Small intestine (tissue), 7 donors: ENCODE measurements around the gene NAV2. TPM values are rescaled to one million over a fixed set of nuclear protein-coding genes. Genes with fewer than 3 reads are reported as not detected.

Experiments used
- DNase-seq, 2 donors: peaks; one replicate each; pipeline versions ENCODE4 v3.0.0 to v3.0.0-alpha.2; 2013
- FAIRE-seq: peaks from 2 replicates; lab custom pipeline; 2012; peaks lifted over from hg19 to GRCh38; lab: Jason Lieb, UNC
- H3K27ac ChIP-seq, 3 donors: one replicate each; pipeline ENCODE4 v1.5.1; 2013; ENCODE audit warnings: low read length in 2 of 3, mild to moderate bottlenecking in 2 of 3, control low read depth in 1 of 3, inconsistent platforms in 1 of 3, low read depth in 1 of 3, moderate library complexity in 1 of 3
- H3K27me3 ChIP-seq, 3 donors: one replicate each; pipeline ENCODE4 v1.6.1; 2013; ENCODE audit warnings: low read length in 3 of 3, inconsistent platforms in 1 of 3; ENCODE audit not compliant: control insufficient read depth in 3 of 3, insufficient read depth in 3 of 3
- H3K36me3 ChIP-seq, 3 donors: one replicate each; pipeline ENCODE4 v1.6.1; 2013; ENCODE audit warnings: low read length in 3 of 3, inconsistent platforms in 1 of 3, low read depth in 1 of 3, mild to moderate bottlenecking in 1 of 3, moderate library complexity in 1 of 3; ENCODE audit not compliant: control insufficient read depth in 3 of 3, insufficient read depth in 2 of 3
- H3K4me1 ChIP-seq, 3 donors: one replicate each; pipeline ENCODE4 v1.6.1; 2013; ENCODE audit warnings: low read length in 2 of 3, inconsistent platforms in 1 of 3, low read depth in 1 of 3, mild to moderate bottlenecking in 1 of 3, moderate library complexity in 1 of 3; ENCODE audit not compliant: control insufficient read depth in 3 of 3, insufficient read depth in 2 of 3
- H3K4me3 ChIP-seq, 3 donors: one replicate each; pipeline ENCODE4 v1.5.1; 2013; ENCODE audit warnings: low read length in 3 of 3, control low read depth in 1 of 3, inconsistent platforms in 1 of 3, low read depth in 1 of 3, mild to moderate bottlenecking in 1 of 3, moderate library complexity in 1 of 3
- H3K9me3 ChIP-seq, 2 donors: one replicate each; pipeline ENCODE4 v1.6.1; 2013; ENCODE audit warnings: low read depth in 1 of 2, low read length in 1 of 2; ENCODE audit not compliant: control insufficient read depth in 2 of 2, insufficient read depth in 1 of 2
- WGBS, 3 donors: extraction: QIAGEN DNeasy Blood & Tissue Kit; methylation state at CpG; one replicate each; pipeline ENCODE4 v1.1.7; 2013; 5-methylcytosine and 5-hydroxymethylcytosine counted together
- polyA plus RNA-seq, 4 donors: library from polyadenylated mRNA; stranded (reverse) in 3 of 4; unstranded in 1 of 4; fragments of 200-250 nt in 3 of 4; fragments of 120-200 nt in 1 of 4; gene quantifications; one replicate each; pipeline versions ENCODE4 v1.2.1 to v1.2.3, GENCODE V29; 2013
- donor health status: healthy with polysubstance abuse.
- donor health status: control.
- donor health status: control.
- donor health status: Bipolar disorder and iron deficiency.
- donor health status: healthy.

The NAV2 gene
- polyA plus RNA-seq, 4 donors, result 1.6 to 6.5 (median 3.6) TPM

GRCh38 chr11:20089367-20089766 lies 376.7 kb downstream of the NAV2 start:
- Histone ChIP-seq H3K27ac (no peak overlapping the region), H3K4me1 (peaks cover 0 to 11% (median 0%) of the 10 kb centered on the region in 3 donors), H3K36me3 (peaks cover 0 to 20% (median 2%) of the 10 kb centered on the region in 3 donors), H3K4me3 (no peak overlapping the region), H3K9me3 (no peaks in the 10 kb centered on the region), H3K27me3 (no peaks in the 10 kb centered on the region)
- FAIRE-seq, result no peak
- 77 to 93% (median 87%) methylated on average over 3 of the region's 3 CpGs for WGBS, 3 donors
- DNase-seq, result no peak

GRCh38 chr11:20089796-20090653 lies 377.4 kb downstream of the NAV2 start:
- H3K4me3 ChIP-seq, result no peak overlapping the region
- no peak overlapping the region for H3K27ac ChIP-seq
- FAIRE-seq (no peak), DNase-seq (peak in 1 of 2 donors; percentile 40)
- WGBS, 3 donors, result 36 to 49% (median 47%) methylated on average over 5 of the region's 5 CpGs
- no peaks in the 10 kb centered on the region for H3K9me3 ChIP-seq
- peaks cover 0 to 6% (median 0%) of the 10 kb centered on the region in 3 donors for H3K4me1 ChIP-seq
- peaks cover 2 to 20% (median 4%) of the 10 kb centered on the region in 3 donors for H3K36me3 ChIP-seq
- no peaks in the 10 kb centered on the region for H3K27me3 ChIP-seq

GRCh38 chr11:20090654-20091374 lies 378.2 kb downstream of the NAV2 start:
- no peak for FAIRE-seq
- H3K4me1 ChIP-seq, result no peaks in the 10 kb centered on the region

GRCh38 chr11:20093775-20094174 lies 381.1 kb downstream of the NAV2 start:
- no peaks in the 10 kb centered on the region for H3K27me3 ChIP-seq
- H3K4me3 ChIP-seq, result no peak overlapping the region
- DNase-seq, result no peak
- H3K36me3 ChIP-seq, result peaks cover 2 to 14% (median 4%) of the 10 kb centered on the region in 3 donors
- FAIRE-seq, result no peak
- H3K4me1 ChIP-seq, result peaks cover 0 to 3% (median 0%) of the 10 kb centered on the region in 3 donors
- 92 to 96% (median 92%) methylated on average over 5 of the region's 5 CpGs for WGBS, 3 donors
- H3K27ac ChIP-seq, result no peak overlapping the region
- H3K9me3 ChIP-seq, result no peaks in the 10 kb centered on the region

More at GRCh38 chr11:20090654-20091374, 378.2 kb downstream of the NAV2 start:
- peaks cover 2 to 16% (median 4%) of the 10 kb centered on the region in 3 donors for H3K36me3 ChIP-seq
- H3K27ac ChIP-seq, result no peak overlapping the region
- H3K27me3 ChIP-seq, result no peaks in the 10 kb centered on the region
- WGBS, 3 donors, result 90 to 92% (median 90%) methylated on average over 10 of the region's 10 CpGs
- no peak overlapping the region for H3K4me3 ChIP-seq
- DNase-seq, result no peak
- no peaks in the 10 kb centered on the region for H3K9me3 ChIP-seq

GRCh38 chr11:20095189-20095588 lies 382.6 kb downstream of the NAV2 start:
- FAIRE-seq (no peak), DNase-seq (no peak)
- Histone ChIP-seq H3K4me1 (peaks cover 0 to 3% (median 0%) of the 10 kb centered on the region in 3 donors), H3K36me3 (peaks cover 2 to 14% (median 4%) of the 10 kb centered on the region in 3 donors), H3K27ac (no peak overlapping the region), H3K9me3 (no peaks in the 10 kb centered on the region), H3K27me3 (no peaks in the 10 kb centered on the region), H3K4me3 (no peak overlapping the region)
- WGBS, 3 donors, result 94 to 97% (median 95%) methylated on average over 4 of the region's 4 CpGs

- 68 to 79% (median 73%) methylated on average over 13 of the region's 13 CpGs for WGBS, 3 donors
- Histone ChIP-seq H3K9me3 (no peaks in the 10 kb centered on the region), H3K4me1 (peaks cover 0 to 3% (median 0%) of the 10 kb centered on the region in 3 donors), H3K27ac (no peak overlapping the region), H3K4me3 (no peak overlapping the region), H3K27me3 (no peaks in the 10 kb centered on the region), H3K36me3 (peaks cover 2 to 12% (median 3%) of the 10 kb centered on the region in 3 donors)
- FAIRE-seq, result no peak
- DNase-seq, result peak in 1 of 2 donors; percentile 18
These were observed 384.9 kb downstream of the NAV2 start for GRCh38 chr11:20097319-20098221.

GRCh38 chr11:20099527-20099926 lies 386.9 kb downstream of the NAV2 start:
- H3K36me3 ChIP-seq, result peaks cover 1 to 23% (median 2%) of the 10 kb centered on the region in 3 donors

More at GRCh38 chr11:20099527-20099926, 386.9 kb downstream of the NAV2 start:
- Histone ChIP-seq H3K27ac (no peak overlapping the region), H3K4me1 (peaks cover 0 to 3% (median 0%) of the 10 kb centered on the region in 3 donors), H3K4me3 (no peak overlapping the region), H3K27me3 (no peaks in the 10 kb centered on the region), H3K9me3 (no peaks in the 10 kb centered on the region)
- WGBS, 3 donors, result 72 to 95% (median 85%) methylated on average over 2 of the region's 2 CpGs
- FAIRE-seq (no peak), DNase-seq (no peak)
